ENCODE measurements around the gene PALM3.

Gene PALM3

DNA sequence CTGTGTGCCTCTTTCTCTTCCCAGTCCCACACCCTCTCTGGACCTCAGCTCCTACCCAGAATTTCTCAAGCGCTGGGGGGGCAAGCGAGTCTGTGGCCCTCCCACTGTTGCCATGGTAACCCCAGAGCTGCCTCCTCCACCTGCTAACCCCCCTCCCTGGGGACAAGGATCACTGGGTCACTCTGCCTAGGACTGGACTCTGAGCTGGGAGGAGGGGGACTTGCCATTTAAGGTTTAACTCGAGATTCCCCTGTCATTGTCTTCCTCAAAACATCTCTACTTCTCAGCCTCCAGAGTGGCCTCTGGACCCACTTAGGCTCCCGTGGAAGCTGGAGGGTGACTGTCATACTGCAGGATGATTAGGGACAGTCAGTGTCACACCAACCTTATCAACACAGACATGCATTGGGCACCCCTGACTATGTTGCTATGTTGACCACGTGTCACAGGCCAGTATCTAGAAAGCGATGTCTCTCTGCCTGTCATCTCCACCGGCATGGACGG, 2.2 kb downstream of the PALM3 start:
- H3K4me3 ChIP-seq (ENCODE audit: control insufficient read depth, low read depth, low read length): no peak overlapping the region
- TF ChIP-seq, protein P1, sequence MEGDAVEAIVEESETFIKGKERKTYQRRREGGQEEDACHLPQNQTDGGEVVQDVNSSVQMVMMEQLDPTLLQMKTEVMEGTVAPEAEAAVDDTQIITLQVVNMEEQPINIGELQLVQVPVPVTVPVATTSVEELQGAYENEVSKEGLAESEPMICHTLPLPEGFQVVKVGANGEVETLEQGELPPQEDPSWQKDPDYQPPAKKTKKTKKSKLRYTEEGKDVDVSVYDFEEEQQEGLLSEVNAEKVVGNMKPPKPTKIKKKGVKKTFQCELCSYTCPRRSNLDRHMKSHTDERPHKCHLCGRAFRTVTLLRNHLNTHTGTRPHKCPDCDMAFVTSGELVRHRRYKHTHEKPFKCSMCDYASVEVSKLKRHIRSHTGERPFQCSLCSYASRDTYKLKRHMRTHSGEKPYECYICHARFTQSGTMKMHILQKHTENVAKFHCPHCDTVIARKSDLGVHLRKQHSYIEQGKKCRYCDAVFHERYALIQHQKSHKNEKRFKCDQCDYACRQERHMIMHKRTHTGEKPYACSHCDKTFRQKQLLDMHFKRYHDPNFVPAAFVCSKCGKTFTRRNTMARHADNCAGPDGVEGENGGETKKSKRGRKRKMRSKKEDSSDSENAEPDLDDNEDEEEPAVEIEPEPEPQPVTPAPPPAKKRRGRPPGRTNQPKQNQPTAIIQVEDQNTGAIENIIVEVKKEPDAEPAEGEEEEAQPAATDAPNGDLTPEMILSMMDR (conservative IDR thresholded peaks at IDR 0.05; ENCODE audit: control insufficient read depth, insufficient read depth, low read depth, low read length): no peak
- DNase-seq (ENCODE audit: low read depth): no peak

DNA sequence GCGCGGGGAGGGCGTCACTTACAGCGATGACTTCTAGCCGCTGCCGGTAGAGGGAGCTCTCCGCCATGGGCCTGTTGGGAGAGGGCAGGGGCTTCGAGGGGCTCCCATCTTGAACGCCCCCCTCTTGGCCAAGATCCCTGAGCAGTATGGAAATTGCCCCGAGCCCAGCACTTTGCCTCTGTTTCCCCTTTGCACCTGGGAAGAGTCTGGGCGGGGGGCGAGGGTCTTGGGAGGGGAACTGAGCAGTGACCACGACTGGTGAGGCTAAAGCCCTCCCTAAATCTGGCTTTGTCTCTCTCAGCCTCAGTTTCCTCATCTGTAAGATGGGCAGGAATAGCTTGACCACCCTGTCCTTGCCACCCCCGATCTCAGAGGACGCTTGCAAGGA, 2.8 kb downstream of the PALM3 start:
- DNase-seq (ENCODE audit: low read depth): no peak
- TF ChIP-seq, protein P1 (conservative IDR thresholded peaks at IDR 0.05; ENCODE audit: control insufficient read depth, insufficient read depth, low read depth, low read length): peak; percentile 57
- no peak overlapping the region for H3K4me3 ChIP-seq (ENCODE audit: control insufficient read depth, low read depth, low read length)

DNA sequence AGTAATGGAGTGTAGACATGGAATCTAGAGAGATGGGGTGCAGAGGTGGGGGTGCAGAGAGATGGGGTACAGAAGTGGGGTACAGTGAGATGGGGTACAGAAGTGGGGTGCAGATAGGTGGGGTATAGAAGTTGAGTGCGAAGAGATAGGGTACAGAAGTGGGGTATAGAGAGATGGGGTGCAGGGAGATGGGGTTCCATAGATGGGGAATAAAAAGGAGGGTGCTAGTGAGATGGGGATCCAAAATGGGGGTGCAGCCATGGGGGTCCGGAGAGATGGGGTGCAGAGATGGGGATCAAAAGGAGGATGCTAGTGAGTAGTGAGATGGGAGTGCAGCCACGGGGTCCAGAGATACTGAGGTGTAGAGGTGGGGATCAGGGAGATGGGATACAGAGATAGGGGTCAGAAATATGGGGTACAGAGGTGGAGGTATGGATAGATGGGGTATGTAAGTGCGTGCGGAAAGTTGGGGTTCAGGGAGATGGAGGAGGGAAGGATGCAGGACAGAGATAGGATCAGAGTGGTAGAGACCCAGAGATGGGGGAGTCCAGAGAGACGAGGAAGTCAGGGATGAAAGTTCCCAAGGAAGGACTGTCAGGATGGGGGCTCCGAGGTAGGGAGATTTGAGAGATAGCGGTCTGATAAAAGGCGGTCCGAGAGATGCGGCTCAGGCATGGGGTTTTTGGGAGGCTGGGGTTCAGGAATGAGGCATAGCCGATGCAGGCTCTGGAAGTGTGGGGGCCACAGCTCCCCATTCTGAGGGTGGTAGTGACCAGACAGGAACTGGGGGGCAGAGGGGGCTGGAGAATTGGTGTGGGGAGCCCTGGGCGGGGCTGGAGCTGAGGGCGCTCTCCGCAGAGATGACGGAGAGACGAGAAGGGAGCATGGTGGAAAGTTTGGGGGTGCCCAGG, 3.4 kb downstream of the PALM3 start:
- no peak overlapping the region for H3K4me3 ChIP-seq (ENCODE audit: control insufficient read depth, low read depth, low read length)
- no peak for DNase-seq (ENCODE audit: low read depth)
- TF ChIP-seq, protein P1 (conservative IDR thresholded peaks at IDR 0.05; ENCODE audit: control insufficient read depth, insufficient read depth, low read depth, low read length): no peak

DNA sequence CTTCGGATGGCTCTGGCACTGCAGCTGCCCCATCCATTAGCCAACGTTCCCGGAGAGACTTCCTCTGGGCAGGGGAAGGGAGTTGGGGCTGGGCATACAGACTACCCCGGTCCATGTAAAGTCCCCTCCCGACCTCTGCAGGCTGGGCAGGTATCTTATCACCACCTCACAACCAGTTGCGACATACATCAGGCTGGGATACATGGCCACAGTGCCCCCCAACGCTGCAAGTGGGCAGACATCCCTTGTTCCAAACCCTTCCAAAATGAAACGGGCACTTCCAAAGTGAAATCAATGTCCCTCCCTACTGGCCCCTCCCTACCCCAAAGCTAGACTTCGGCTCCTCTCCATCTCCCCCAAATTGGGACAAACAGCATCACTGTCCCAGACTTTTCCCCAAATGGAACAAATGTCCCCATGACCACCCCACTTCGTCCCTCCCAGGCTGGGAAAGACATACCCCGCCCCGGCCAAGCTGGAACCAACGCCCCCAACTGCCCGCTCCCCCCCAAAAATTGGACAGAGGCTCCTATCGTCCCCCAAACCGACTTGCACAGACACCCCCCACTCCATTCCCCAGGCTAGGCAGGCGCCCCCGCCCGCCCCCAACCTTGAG, 5.0 kb downstream of the PALM3 start:
- no peak overlapping the region for H3K4me3 ChIP-seq (ENCODE audit: control insufficient read depth, low read depth, low read length)
- no peak for DNase-seq (ENCODE audit: low read depth)
- TF ChIP-seq, protein P1 (conservative IDR thresholded peaks at IDR 0.05; ENCODE audit: control insufficient read depth, insufficient read depth, low read depth, low read length): no peak

DNA sequence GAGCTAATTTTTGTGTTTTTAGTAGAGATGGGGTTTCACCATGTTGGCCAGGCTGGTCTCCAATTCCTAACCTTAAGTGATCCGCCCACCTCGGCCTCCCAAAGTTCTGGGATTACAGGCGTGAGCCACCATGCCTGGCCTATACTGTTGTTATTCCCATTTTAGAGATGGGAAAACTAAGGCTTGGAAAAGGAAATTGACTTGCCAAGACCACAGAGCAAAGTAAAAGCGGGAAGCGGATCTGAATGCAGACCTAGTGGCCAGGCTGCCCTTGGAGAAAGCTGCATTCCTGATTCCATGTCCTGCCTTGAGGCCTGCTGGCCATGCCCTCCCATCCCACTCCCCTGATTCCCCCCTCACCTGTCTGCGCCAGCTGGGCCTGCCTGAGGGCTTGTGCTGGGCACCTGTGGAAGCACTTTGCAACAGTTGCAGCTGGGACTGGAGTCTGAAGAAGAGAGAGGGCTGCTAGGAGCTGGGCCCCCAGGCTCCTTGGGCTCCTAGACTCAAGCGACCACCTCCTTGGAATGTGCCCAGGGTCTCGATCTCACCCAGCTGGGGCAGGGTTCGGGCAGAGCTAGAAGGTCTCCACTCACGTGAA, 5.7 kb downstream of the PALM3 start:
- TF ChIP-seq, protein P1 (conservative IDR thresholded peaks at IDR 0.05; ENCODE audit: control insufficient read depth, insufficient read depth, low read depth, low read length): no peak

DNA sequence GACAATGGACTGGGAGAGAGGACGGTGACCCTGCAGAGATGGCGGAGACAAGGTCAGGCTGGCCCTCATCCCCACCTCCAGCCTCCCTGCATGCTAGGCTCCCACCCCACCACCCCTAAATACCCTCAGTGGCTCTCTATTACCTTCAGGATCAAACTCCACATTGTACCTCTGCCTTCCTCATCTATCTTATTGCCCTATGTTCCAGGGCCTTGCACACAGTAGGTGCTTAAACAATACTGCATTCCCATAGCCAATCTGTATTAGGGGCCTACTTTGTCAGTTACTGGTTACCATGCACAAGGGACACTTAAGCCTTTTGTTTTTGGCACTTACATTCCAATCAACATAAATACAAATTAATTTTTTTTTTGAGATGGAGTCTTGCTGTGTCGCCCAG, 6.5 kb downstream of the PALM3 start:
- TF ChIP-seq, protein P1 (conservative IDR thresholded peaks at IDR 0.05; ENCODE audit: control insufficient read depth, insufficient read depth, low read depth, low read length): no peak

More for the DNA sequence above, 5.7 kb downstream of the PALM3 start:
- no peak overlapping the region for H3K4me3 ChIP-seq (ENCODE audit: control insufficient read depth, low read depth, low read length)
- DNase-seq (ENCODE audit: low read depth): no peak

More for the DNA sequence above, 6.5 kb downstream of the PALM3 start:
- H3K4me3 ChIP-seq (ENCODE audit: control insufficient read depth, low read depth, low read length): no peak overlapping the region
- DNase-seq (ENCODE audit: low read depth): no peak
